Transverse colon (tissue), 4 donors: ENCODE measurements around the gene PSAP. TPM values are rescaled to one million over a fixed set of nuclear protein-coding genes. Genes with fewer than 3 reads are reported as not detected.
"Not testable (repeated sequence)": the region's sequence is repeated elsewhere in the genome, so short reads cannot be mapped to it uniquely, and the experiment has no call there.

Source experiments
- DNase-seq: peaks from one replicate; pipeline ENCODE4 v3.0.0-alpha.2; 2019
- H3K27ac ChIP-seq, 4 donors: fragments of 200-600 bp; sonication (generic); 2 replicates each; pipeline ENCODE4 v1.5.1; 2016 to 2018; ENCODE audit warnings: inconsistent platforms in 4 of 4
- H3K27me3 ChIP-seq: fragments of 200-600 bp; sonication (generic); 2 replicates; pipeline ENCODE4 v1.5.1; 2017; ENCODE audit warnings: inconsistent platforms
- H3K36me3 ChIP-seq, 4 donors: fragments of 200-600 bp; sonication (generic); 2 replicates each; pipeline ENCODE4 v1.5.1; 2017 to 2019; ENCODE audit warnings: inconsistent platforms in 4 of 4
- H3K4me1 ChIP-seq, 4 donors: fragments of 200-600 bp; sonication (generic); 2 replicates each; pipeline ENCODE4 v1.5.1; 2017 to 2020; ENCODE audit warnings: inconsistent platforms in 4 of 4
- H3K4me3 ChIP-seq, 4 donors: fragments of 200-600 bp; sonication (generic); 1 replicate in 1 of 4; 2 replicates in 3 of 4; pipeline versions ENCODE4 v1.5.1 to v1.6.1; 2017 to 2019; ENCODE audit warnings: inconsistent platforms in 4 of 4
- H3K9me3 ChIP-seq, 2 donors: fragments of 200-600 bp; sonication (generic); 2 replicates each; pipeline ENCODE4 v1.5.1; 2017 to 2019; ENCODE audit warnings: inconsistent platforms in 2 of 2
- CTCF ChIP-seq, 5 experiments: fragments of 200-600 bp in 3 of 5; fragments of 450-650 bp in 2 of 5; sonication (generic) in 3 of 5; IDR thresholded peaks; 1 replicate in 2 of 5; 2 replicates in 3 of 5; pipeline ENCODE4 v1.5.1; 2016 to 2017; ENCODE audit warnings: antibody characterized with exemption in 5 of 5, inconsistent platforms in 3 of 5, mild to moderate bottlenecking in 2 of 5, moderate library complexity in 1 of 5
- EP300 ChIP-seq: sonication (generic); formaldehyde crosslinking; IDR thresholded peaks from one replicate; pipeline ENCODE4 v1.6.1; 2017; ENCODE audit warnings: antibody characterized with exemption, low read depth
- POLR2A ChIP-seq: fragments of 450-650 bp; IDR thresholded peaks from one replicate; pipeline ENCODE4 v1.6.1; 2016; ENCODE audit warnings: antibody characterized with exemption, mild to moderate bottlenecking, moderate library complexity
- POLR2AphosphoS5 ChIP-seq, 3 donors: sonication (generic); formaldehyde crosslinking; IDR thresholded peaks; one replicate each; pipeline ENCODE4 v1.6.1; 2016; ENCODE audit warnings: antibody characterized with exemption in 3 of 3
- WGBS, 2 donors: methylation state at CpG; one replicate each; pipeline ENCODE4 v1.1.5; 2018; ENCODE audit warnings: low coverage in 1 of 2; 5-methylcytosine and 5-hydroxymethylcytosine counted together
- in situ Hi-C, 4 donors: fragments of 200-750 bp; cut with MboI; loops; one replicate each; pipeline versions ENCODE4 v1.15.0 to v1.15.1; 2017; ENCODE audit warnings: low sequenced_read_pairs in 3 of 4, low pct_ligation_motif_present in 1 of 4, low pct_unique_long_range_greater_than_20kb in 1 of 4
- intact Hi-C: fragments of 100-400 bp; cut with DNase I; formaldehyde crosslinking; loops from one replicate; pipeline ENCODE4 v1.15.1; 2023; ENCODE audit warnings: low total_unique reads
- total RNA-seq, 4 donors: library from RNA; depleted of rRNA; stranded (reverse); fragments of >200 nt; gene quantifications; one replicate each; pipeline ENCODE4 v1.1.0, GENCODE V29; 2016

Gene PSAP
- total RNA-seq, result 100 to 1,000 TPM; 383 to 667 (median 478) TPM

GRCh38 chr10:71850743-71851464 lies at the start of gene PSAP:
TSS of gene PSAP (minus strand) at chr10:71851251. CDS start at chr10:71851221, 30 bp downstream.
- intact Hi-C loops (no loop called here), in situ Hi-C loops (no loop called here)
- 0% methylated on average over 4 to 28 of the region's 49 CpGs for WGBS, 2 donors
- TF ChIP-seq CTCF (IDR thresholded peaks at IDR 0.05), result no peak
- TF ChIP-seq POLR2AphosphoS5 (IDR thresholded peaks at IDR 0.05), result peak; percentile 99 to 100 (median 99)
- TF ChIP-seq EP300, result no peak
- peak; percentile 99 for TF ChIP-seq POLR2A
- Histone ChIP-seq H3K27me3 (no peaks in the 10 kb centered on the region), H3K36me3 (no peaks in the 10 kb centered on the region), H3K27ac (peak within 1 kb of the TSS; percentile 96 to 98 (median 97)), H3K4me3 (peak within 1 kb of the TSS; percentile 57 to 93 (median 91)), H3K9me3 (no peaks in the 10 kb centered on the region), H3K4me1 (peaks cover 12 to 45% (median 24%) of the 10 kb centered on the region in 4 donors)
- peak; percentile 99 for DNase-seq

- Histone ChIP-seq H3K4me3 (no peak overlapping the region), H3K36me3 (no peaks in the 10 kb centered on the region), H3K27me3 (no peaks in the 10 kb centered on the region), H3K4me1 (no peaks in the 10 kb centered on the region), H3K27ac (no peak overlapping the region), H3K9me3 (no peaks in the 10 kb centered on the region)
- no peak for DNase-seq
- 92 to 100% methylated on average over 1 to 12 of the region's 14 CpGs for WGBS, 2 donors
- in situ Hi-C loops (loop anchor here in 1 of 4 donors (25.0 kb wide), 1 partner anchor 137 kb away; no protein-coding TSS in a partner anchor), intact Hi-C loops (no loop called here)
- TF ChIP-seq EP300 (no peak), POLR2AphosphoS5 (IDR thresholded peaks at IDR 0.05) (no peak), POLR2A (no peak), CTCF (IDR thresholded peaks at IDR 0.05) (no peak)
Observed at GRCh38 chr10:71900441-71901180, 49.6 kb upstream of the PSAP start.

GRCh38 chr10:71899665-71900412 lies 48.8 kb upstream of the PSAP start:
- TF ChIP-seq EP300 (no peak), CTCF (IDR thresholded peaks at IDR 0.05) (no peak), POLR2A (no peak), POLR2AphosphoS5 (IDR thresholded peaks at IDR 0.05) (no peak)
- no peak overlapping the region for H3K4me3 ChIP-seq
- no peaks in the 10 kb centered on the region for H3K4me1 ChIP-seq
- WGBS, 2 donors, result 91% methylated on average over 3 of the region's 3 CpGs; no CpG with 5 or more reads in 1 of the 2 donors
- in situ Hi-C loops (loop anchor here in 2 of 4 donors (25.0 kb wide), 2 partner anchors 137 to 437 kb away; no protein-coding TSS in a partner anchor), intact Hi-C loops (loop anchor here (10.0 kb wide), 3 partner anchors 65 to 585 kb away; partner anchors contain the start of gene SLC29A3)
- no peak for DNase-seq
- no peaks in the 10 kb centered on the region for H3K36me3 ChIP-seq
- no peaks in the 10 kb centered on the region for H3K9me3 ChIP-seq
- H3K27me3 ChIP-seq, result no peaks in the 10 kb centered on the region
- H3K27ac ChIP-seq, result no peak overlapping the region

- 75 to 97% methylated on average over 2 to 5 of the region's 5 CpGs for WGBS, 2 donors
- DNase-seq, H3K27ac ChIP-seq, H3K4me1 ChIP-seq, H3K9me3 ChIP-seq, H3K27me3 ChIP-seq, H3K4me3 ChIP-seq, H3K36me3 ChIP-seq: not testable (repeated sequence)
- in situ Hi-C loops (loop anchor here in 2 of 4 donors (25.0 kb wide), 1 partner anchor 439 kb away; no protein-coding TSS in a partner anchor), intact Hi-C loops (loop anchor here (10.0 kb wide), 3 partner anchors 64 to 584 kb away; partner anchors contain the start of gene SLC29A3)
Observed at GRCh38 chr10:71898346-71898745, 47.3 kb upstream of the PSAP start.
